GM10266 (cell line): ENCODE results near the gene CPNE4.

Source experiments
- DNase-seq: peaks from one replicate; pipeline ENCODE4 v3.0.0; 2012; ENCODE audit errors: extremely low spot score
- TF ChIP-seq, protein P1 (sequence below): IDR thresholded peaks from 2 replicates; pipeline ENCODE4 v1.5.1; 2012; ENCODE audit warnings: mild to moderate bottlenecking, low read depth; ENCODE audit not compliant: control insufficient read depth, insufficient read depth; ENCODE audit errors: missing control alignments

The CPNE4 gene

DNA sequence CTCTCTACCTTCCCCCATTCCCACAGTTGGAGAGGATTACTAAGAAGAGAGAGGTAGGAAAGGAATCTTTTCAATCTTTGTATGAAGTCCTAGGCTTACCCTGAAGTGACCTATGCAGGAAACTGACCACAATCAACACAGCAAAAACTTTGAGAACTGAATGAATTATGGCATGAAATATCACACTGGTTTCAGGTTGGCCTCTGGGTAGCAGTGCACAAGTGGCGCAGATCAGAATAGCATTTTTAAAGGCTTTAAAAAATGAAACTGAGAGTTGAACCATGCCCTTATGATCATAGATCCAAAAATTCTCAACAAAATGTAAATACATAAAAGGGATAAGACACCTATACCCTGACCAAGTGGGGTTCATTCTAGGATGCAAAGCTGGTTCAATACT, 198.9 kb downstream of the CPNE4 start:
- TF ChIP-seq, protein P1, sequence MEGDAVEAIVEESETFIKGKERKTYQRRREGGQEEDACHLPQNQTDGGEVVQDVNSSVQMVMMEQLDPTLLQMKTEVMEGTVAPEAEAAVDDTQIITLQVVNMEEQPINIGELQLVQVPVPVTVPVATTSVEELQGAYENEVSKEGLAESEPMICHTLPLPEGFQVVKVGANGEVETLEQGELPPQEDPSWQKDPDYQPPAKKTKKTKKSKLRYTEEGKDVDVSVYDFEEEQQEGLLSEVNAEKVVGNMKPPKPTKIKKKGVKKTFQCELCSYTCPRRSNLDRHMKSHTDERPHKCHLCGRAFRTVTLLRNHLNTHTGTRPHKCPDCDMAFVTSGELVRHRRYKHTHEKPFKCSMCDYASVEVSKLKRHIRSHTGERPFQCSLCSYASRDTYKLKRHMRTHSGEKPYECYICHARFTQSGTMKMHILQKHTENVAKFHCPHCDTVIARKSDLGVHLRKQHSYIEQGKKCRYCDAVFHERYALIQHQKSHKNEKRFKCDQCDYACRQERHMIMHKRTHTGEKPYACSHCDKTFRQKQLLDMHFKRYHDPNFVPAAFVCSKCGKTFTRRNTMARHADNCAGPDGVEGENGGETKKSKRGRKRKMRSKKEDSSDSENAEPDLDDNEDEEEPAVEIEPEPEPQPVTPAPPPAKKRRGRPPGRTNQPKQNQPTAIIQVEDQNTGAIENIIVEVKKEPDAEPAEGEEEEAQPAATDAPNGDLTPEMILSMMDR = no peak

DNA sequence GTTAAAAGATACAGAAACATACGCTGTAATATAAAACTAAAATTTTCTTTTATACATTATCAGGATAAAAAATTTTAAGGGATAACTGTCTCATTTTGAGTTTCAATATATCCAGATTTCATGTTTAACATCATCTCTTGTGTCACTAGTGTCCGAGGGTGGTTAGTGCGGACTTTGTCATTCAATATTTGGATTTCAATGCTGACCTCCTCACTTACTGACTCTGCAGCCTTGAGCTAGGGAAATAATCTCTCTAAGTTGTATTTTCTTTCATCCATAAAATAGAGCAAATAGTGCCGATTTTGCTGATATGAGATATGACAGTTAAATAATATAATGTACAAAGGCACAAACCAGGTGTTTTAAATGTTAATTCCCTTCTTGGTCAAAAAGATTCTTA, 203.2 kb downstream of the CPNE4 start:
- DNase-seq = no peak
- TF ChIP-seq, protein P1 = no peak

More for the DNA sequence above, 198.9 kb downstream of the CPNE4 start:
- no peak for DNase-seq

DNA sequence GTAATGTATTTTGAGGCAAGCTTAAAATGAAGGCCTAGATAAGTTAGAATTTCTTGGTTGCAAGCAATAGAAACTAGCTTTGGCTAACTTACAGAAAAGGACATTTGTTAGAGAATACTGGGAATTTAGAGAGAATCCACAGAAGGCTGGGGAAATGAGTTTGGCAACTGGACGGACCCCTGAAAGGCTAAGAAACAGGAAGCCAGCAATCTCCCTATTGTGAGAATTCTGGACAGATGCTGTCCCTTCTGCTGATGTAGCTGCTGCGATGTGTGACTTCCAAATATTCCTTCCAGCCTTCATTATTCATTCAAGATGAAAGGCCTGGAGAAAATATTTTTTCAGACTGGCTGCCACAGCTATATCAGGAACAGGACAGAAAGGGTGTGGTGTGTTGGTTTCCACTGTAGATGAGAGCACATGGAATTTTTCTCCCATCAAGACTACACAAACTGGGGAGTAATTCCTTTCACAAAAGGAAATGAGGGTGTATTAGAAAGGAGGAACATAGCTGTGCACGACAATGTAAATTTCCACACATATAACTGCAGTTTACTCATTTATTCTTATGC, 213.5 kb downstream of the CPNE4 start:
- TF ChIP-seq, protein P1 = no peak
- DNase-seq = no peak

DNA sequence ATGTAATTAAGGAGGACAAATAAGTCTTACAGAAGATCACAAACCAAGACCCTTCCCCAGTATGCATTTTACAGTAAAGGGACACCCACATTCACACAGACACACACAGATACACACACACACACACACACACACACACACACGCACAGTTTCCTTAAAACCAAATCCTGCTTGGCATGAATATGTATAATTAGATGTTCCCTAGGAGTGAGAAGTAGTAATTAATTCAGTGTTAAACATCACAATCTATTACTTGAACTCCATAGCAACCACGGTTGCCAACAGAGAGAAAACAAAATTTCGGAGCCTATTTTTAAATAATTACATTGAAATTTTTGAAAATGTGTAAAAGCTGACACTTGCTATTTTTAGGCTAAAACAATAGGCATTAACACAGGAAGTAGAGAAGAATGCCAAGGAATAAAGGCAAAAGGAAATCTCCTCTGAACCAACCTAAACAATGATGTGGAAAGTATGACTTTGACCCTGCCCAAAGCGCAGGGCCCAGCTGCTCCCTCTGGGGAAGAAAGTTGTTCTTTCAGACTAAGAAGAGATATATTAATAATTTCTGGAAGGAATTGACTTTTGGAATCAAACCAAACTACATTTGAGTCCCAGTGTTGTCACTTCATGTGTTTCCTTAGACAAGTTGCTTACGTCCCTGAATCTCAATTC, 215.3 kb downstream of the CPNE4 start:
- DNase-seq = no peak
- TF ChIP-seq, protein P1 = no peak

DNA sequence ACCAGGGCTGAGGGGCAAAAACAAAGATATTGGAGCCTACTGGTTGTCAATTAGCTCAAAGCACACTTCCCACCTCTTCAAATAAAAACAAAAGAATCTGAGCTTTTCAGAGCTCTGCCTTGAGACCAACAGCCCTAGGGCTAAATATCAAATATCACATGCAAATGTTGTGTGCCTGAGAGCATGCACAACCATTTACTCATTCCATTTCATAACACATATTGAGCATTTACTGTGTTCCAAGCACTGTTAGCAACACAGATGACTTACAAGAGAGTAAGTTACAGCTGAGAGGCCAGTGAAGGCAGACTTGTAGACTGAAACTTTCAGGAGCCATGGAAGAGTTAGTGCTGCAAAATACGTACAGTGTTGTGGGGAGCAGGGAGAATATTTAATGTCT, 222.4 kb downstream of the CPNE4 start:
- TF ChIP-seq, protein P1 = no peak
- no peak for DNase-seq

DNA sequence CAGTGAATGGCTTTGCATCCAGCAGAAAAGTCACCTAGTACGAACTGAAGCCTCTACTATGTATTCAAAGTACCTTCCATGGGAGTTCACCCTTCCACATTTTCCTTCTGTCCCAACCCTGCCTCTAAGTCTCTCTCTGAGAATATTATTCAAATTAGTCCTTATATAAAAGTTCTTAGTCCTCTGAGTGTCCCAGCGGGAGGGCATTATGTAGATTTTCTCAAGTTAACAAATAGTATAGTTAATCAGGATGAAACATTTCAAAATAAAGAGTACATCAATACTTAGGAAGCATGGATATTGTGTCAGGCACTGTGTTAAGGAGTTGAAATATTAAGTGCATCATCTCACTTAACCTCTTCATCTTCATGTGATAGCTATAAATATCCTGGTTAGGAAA, 223.3 kb downstream of the CPNE4 start:
- TF ChIP-seq, protein P1 = no peak
- DNase-seq = no peak

DNA sequence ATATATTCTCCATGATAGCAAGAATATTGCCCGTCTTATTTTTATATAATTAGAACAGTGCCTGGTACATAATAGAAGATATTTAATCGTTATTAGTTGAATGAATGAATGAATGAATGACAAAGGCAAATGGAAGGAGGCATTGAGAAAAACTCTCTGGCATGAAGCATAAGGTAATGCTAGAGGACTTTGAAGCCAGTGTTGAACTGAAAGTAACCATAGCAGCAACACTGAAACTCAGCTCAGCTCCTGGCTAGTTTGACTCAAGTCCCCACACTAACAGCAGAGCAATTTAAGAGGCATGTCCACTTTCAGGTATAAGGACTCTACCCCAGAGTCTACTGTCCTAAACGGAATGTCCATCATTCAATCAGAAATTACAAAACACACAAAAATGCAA, 227.0 kb downstream of the CPNE4 start:
- TF ChIP-seq, protein P1 = no peak
- no peak for DNase-seq
